Heart left ventricle (tissue), 16 donors: ENCODE results near the gene CPNE6. TPM values are rescaled to one million over a fixed set of nuclear protein-coding genes. Genes with fewer than 3 reads are reported as not detected.

Experiments used
- ATAC-seq, 4 donors: fragments of 200-7000 bp; cut with Tn5 transposase; one replicate each; pipeline ENCODE4 v1.9.1; 2020 to 2022; ENCODE audit warnings: moderate library complexity in 4 of 4, mild to moderate bottlenecking in 3 of 4, moderate number of reproducible peaks in 1 of 4
- DNase-seq, 5 donors: peaks; one replicate each; pipeline ENCODE4 v3.0.0-alpha.2; 2020
- H3K27ac ChIP-seq, 12 donors: fragments of 200-600 bp; sonication (generic) in 4 of 12; one replicate each; pipeline versions ENCODE4 v1.5.0 to v1.8.0; 2016 to 2022; ENCODE audit warnings: mild to moderate bottlenecking in 2 of 12
- H3K27me3 ChIP-seq, 9 donors: fragments of 200-600 bp; sonication (generic) in 2 of 9; one replicate each; pipeline versions ENCODE4 v1.5.1 to v1.8.0; 2016 to 2022; ENCODE audit warnings: mild to moderate bottlenecking in 3 of 9
- H3K36me3 ChIP-seq, 9 donors: fragments of 200-600 bp; sonication (generic) in 2 of 9; one replicate each; pipeline versions ENCODE4 v1.5.0 to v1.8.0; 2018 to 2022; ENCODE audit warnings: mild to moderate bottlenecking in 2 of 9
- H3K4me1 ChIP-seq, 12 donors: fragments of 200-600 bp; sonication (generic) in 4 of 12; one replicate each; pipeline versions ENCODE4 v1.5.0 to v1.8.0; 2016 to 2022; ENCODE audit warnings: mild to moderate bottlenecking in 3 of 12
- H3K4me3 ChIP-seq, 12 donors: fragments of 200-600 bp; sonication (generic) in 4 of 12; one replicate each; pipeline versions ENCODE4 v1.5.0 to v1.8.0; 2017 to 2022; ENCODE audit warnings: mild to moderate bottlenecking in 9 of 12, moderate library complexity in 4 of 12
- H3K9me3 ChIP-seq, 12 donors: fragments of 200-600 bp; sonication (generic) in 4 of 12; one replicate each; pipeline versions ENCODE4 v1.5.0 to v1.8.0; 2016 to 2022; ENCODE audit warnings: mild to moderate bottlenecking in 1 of 12
- POLR2A ChIP-seq, 2 donors: fragments of 450-650 bp; IDR thresholded peaks; one replicate each; pipeline ENCODE4 v1.6.1; 2017; ENCODE audit warnings: antibody characterized with exemption in 2 of 2, mild to moderate bottlenecking in 2 of 2, moderate library complexity in 2 of 2
- WGBS, 4 donors: extraction: QIAGEN DNeasy Blood & Tissue Kit in 2 of 4; methylation state at CpG; one replicate each; pipeline versions ENCODE4 v1.1.5 to v1.1.7; 2013 to 2018; 5-methylcytosine and 5-hydroxymethylcytosine counted together
- intact Hi-C, 10 donors: fragments of 100-400 bp; cut with DNase I; formaldehyde crosslinking; loops; one replicate each; pipeline versions ENCODE4 v1.11.1 to v1.14.2; 2022
- polyA plus RNA-seq, 2 donors: library from polyadenylated mRNA; stranded (reverse); fragments of 200-250 nt; gene quantifications; one replicate each; pipeline ENCODE4 v1.2.3, GENCODE V29; 2013
- total RNA-seq, 9 donors: library from RNA; depleted of rRNA in 2 of 9; stranded (reverse); fragments of >200 nt in 2 of 9; fragmentation: NEBNext Ultra II Directional in 3 of 9; extraction: Animal tissue kit (Norgen Biotek cat#: 25700) in 3 of 9; gene quantifications; one replicate each; pipeline versions ENCODE4 v1.1.0 to v1.2.4, GENCODE V29; 2016 to 2023
- TF ChIP-seq, protein P1 (sequence below), 12 donors: fragments of 200-600 bp; sonication (generic) in 4 of 12; IDR thresholded peaks; one replicate each; pipeline versions ENCODE4 v1.5.0 to v1.8.0; 2018 to 2022; ENCODE audit warnings: antibody characterized with exemption in 12 of 12, mild to moderate bottlenecking in 5 of 12
- donor health status: ischemic (EF 13 %, LVEDD 7.1; RV severe dilation, severe dysfunction).
- donor health status: healthy with polysubstance abuse.
- donor health status: DM: no; HTN: yes; CAD: no.
- donor health status: DM: no; HTN: no; CAD: no.
- donor health status: ischemic (EF 25% LVEDD 6.9; RV normal size, moderate dysfunction).
- donor health status: ischemic (EF 25% LVEDD 5.7; RV mildly dilated, moderate dysfunction).
- donor health status: healthy.
- donor health status: DM: yes; HTN: yes; CAD: no.
- donor health status: ischemic (EF 35%, LVEDD 5.7; RV mildly dilated, moderate dysfunction).
- donor health status: nonischemic (EF 11% LVEDD 7.7; RV severe dilation, severe dysfunction).
- donor health status: DM: yes; HTN: yes; CAD: no.
- donor health status: PGD.
- donor health status: ischemic (EF 29% LVEDD 5.4; RV normal size, mild dysfunction).
- donor health status: nonischemic (EF 23%, LVEDD 6.1; RV moderate dilation, normal function).

The CPNE6 gene
- total and polyA plus RNA-seq, 11 donors, result 0.23 to 0.52 (median 0.25) TPM; not detected in 8

DNA sequence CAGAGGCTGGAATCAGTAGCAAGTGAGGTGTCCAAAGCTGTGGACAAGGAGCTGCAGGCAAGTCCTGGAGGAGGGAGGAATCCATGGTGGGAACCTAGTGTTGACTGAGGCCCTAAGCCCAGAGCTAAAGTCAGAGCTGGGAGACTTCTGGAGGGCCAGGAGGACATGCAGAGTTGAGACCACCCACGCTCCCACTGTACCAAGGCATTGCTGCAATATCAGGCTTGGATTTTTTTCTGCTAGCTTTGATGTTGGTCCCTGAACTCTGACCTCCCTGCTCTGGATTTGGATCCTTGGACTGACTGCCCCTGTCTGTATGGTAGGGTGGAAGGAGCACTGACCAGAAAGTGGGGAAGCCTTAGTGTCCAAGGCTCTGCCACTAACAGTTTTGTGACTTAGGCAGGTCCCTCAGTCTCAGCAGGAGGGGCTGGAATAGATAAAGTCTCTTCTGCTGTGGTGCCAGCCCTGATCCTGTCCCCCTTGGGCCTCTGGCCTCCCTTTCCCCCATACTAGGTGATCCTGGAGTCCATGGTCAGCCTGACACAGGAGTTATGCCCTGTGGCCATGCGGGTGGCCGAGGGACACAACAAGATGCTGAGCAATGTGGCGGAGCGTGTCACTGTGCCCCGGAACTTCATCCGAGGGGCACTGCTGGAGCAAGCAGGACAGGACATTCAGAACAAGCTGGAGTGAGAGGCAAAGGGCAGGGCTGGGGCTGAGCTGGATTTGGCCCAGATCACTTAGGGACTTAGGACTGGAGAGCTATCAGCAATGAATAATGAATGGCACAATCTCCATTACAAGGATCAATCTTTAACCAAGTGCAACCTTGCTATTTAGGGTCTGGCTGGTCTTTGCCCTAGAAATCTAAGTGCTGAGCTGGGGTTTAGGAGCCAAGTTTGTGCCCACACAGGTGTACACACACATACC lies 10.1 kb upstream of the CPNE6 start:
- Histone ChIP-seq H3K27me3 (no peaks in the 10 kb centered on the region), H3K27ac (no peak overlapping the region), H3K36me3 (no peaks in the 10 kb centered on the region), H3K4me3 (no peak overlapping the region), H3K9me3 (no peaks in the 10 kb centered on the region), H3K4me1 (peaks cover 0 to 2% (median 0%) of the 10 kb centered on the region in 12 donors)
- TF ChIP-seq, protein P1, sequence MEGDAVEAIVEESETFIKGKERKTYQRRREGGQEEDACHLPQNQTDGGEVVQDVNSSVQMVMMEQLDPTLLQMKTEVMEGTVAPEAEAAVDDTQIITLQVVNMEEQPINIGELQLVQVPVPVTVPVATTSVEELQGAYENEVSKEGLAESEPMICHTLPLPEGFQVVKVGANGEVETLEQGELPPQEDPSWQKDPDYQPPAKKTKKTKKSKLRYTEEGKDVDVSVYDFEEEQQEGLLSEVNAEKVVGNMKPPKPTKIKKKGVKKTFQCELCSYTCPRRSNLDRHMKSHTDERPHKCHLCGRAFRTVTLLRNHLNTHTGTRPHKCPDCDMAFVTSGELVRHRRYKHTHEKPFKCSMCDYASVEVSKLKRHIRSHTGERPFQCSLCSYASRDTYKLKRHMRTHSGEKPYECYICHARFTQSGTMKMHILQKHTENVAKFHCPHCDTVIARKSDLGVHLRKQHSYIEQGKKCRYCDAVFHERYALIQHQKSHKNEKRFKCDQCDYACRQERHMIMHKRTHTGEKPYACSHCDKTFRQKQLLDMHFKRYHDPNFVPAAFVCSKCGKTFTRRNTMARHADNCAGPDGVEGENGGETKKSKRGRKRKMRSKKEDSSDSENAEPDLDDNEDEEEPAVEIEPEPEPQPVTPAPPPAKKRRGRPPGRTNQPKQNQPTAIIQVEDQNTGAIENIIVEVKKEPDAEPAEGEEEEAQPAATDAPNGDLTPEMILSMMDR (IDR thresholded peaks at IDR 0.05), result no peak
- no peak for TF ChIP-seq POLR2A (IDR thresholded peaks at IDR 0.05)
- WGBS, 4 donors, result 95 to 97% (median 96%) methylated on average over 6 to 7 of the region's 7 CpGs
- DNase-seq (peak in 1 of 5 donors; percentile 8), ATAC-seq (no peak)
- intact Hi-C loops, result loop anchor here in 2 of 10 donors (2.0 to 10.0 kb wide), 2 partner anchors 26 to 94 kb away; no protein-coding TSS in a partner anchor

DNA sequence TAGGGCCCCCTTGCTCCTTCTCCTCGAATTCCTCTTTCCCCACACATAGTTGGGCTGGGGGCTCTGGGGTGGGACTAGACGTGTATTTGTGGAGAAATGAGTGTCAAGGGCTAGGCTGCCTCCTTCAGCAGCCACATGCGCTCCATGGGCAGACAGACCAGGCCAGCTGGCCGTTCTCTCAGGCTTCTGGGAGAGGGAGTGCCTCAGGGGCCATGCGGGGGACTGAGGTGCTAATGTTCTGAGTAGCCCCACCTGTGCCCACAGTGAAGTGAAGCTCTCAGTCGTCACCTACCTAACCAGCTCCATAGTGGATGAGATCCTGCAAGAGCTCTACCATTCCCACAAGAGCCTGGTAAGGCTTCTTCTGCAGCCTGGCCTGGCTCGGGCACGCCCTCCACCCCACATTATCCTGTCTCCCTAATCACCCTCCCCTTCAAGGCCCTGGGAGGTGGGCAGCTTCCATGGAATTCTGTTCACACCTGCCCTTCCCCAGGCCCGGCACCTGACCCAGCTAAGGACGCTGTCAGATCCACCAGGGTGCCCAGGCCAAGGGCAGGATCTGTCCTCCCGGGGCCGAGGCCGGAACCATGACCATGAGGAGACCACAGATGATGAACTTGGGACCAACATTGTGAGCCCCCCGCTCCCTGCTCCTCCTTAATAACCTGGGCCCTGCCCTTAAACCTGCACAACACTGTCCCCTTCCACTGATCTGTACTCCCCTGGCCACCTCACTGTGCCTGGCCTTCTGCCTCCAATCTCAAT lies 9.0 kb upstream of the CPNE6 start:
- Histone ChIP-seq H3K36me3 (no peaks in the 10 kb centered on the region), H3K4me1 (peaks cover 0 to 2% (median 0%) of the 10 kb centered on the region in 12 donors), H3K4me3 (no peak overlapping the region), H3K27me3 (no peaks in the 10 kb centered on the region), H3K9me3 (no peaks in the 10 kb centered on the region), H3K27ac (no peak overlapping the region)
- DNase-seq (peak in 1 of 5 donors; percentile 12), ATAC-seq (no peak)
- WGBS, 4 donors, result 86 to 91% (median 89%) methylated on average over 12 to 14 of the region's 14 CpGs
- intact Hi-C loops, result loop anchor here in 2 of 10 donors (2.0 to 10.0 kb wide), 2 partner anchors 44 to 92 kb away; no protein-coding TSS in a partner anchor
- TF ChIP-seq, protein P1 (IDR thresholded peaks at IDR 0.05), result no peak
- no peak for TF ChIP-seq POLR2A (IDR thresholded peaks at IDR 0.05)

DNA sequence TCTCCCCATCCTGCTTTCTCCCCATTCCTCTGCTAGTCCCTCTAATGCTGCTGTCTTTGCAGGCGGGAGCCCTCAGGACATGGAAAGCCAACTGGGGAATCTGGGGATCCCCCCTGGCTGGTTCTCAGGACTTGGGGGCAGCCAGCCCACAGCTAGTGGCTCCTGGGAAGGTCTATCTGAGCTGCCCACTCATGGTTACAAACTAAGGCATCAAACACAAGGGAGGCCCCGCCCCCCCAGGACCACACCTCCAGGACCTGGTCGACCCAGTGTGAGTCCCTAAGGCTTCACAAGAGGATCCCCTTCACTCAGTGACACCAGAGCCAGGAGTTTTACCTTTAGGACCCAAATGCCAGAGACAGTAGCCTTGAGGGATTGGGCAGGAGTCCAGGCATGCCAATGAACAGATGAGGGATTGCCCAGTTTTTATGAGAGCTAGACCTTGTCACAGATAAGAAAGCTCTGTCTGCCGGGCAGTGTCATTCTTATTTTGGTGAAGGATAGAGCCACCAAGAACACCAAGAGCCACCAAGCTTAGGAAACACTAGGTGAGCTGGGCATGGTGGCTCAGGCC lies 8.0 kb upstream of the CPNE6 start:
- WGBS, 4 donors, result 73 to 80% (median 77%) methylated on average over 3 to 4 of the region's 4 CpGs
- peaks cover 0 to 2% (median 0%) of the 10 kb centered on the region in 12 donors for H3K4me1 ChIP-seq
- intact Hi-C loops, result loop anchor here in 2 of 10 donors (2.0 to 10.0 kb wide), 2 partner anchors 43 to 91 kb away; no protein-coding TSS in a partner anchor
- no peaks in the 10 kb centered on the region for H3K9me3 ChIP-seq
- TF ChIP-seq, protein P1 (IDR thresholded peaks at IDR 0.05), result no peak
- no peak for TF ChIP-seq POLR2A (IDR thresholded peaks at IDR 0.05)
- H3K36me3 ChIP-seq, result no peaks in the 10 kb centered on the region
- H3K4me3 ChIP-seq, result no peak overlapping the region
- ATAC-seq, result no peak
- no peak overlapping the region for H3K27ac ChIP-seq
- DNase-seq, result peak in 1 of 5 donors; percentile 3
- no peaks in the 10 kb centered on the region for H3K27me3 ChIP-seq
